HG03108 (cell line): Measurements from ENCODE around the gene VAMP7.
"Not testable (repeated sequence)": the region's sequence is repeated elsewhere in the genome, so short reads cannot be mapped to it uniquely, and the experiment has no call there.

Experiments
- ATAC-seq: cut with Tn5 transposase; IDR thresholded peaks from one replicate; pipeline ENCODE4 v1.9.1; 2021; ENCODE audit warnings: moderate library complexity; ENCODE audit not compliant: unreplicated experiment

VAMP7 gene

DNA sequence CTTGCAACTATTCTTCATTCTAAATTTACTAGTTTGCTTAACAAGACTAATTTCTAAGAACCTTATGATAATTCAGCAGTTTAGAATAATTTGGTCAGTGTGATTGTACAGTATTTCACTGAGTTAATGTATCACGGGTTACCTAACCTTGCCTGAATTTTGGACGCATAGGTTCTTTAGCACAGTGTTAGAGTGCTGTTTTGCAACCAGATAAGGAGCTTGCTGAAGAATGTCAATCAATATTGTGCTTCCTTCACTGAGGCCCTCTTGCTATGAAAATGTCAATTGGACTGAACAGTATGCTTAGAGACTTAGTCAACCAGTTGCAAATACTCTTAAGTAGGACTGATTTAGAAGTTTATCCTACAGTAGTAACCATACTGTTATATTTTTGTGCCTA lies 19.6 kb downstream of the VAMP7 start:
- ATAC-seq: no peak

GRCh38 chrX:155907661-155908060 lies 26.5 kb downstream of the VAMP7 start:
- ATAC-seq: not testable (repeated sequence)

DNA sequence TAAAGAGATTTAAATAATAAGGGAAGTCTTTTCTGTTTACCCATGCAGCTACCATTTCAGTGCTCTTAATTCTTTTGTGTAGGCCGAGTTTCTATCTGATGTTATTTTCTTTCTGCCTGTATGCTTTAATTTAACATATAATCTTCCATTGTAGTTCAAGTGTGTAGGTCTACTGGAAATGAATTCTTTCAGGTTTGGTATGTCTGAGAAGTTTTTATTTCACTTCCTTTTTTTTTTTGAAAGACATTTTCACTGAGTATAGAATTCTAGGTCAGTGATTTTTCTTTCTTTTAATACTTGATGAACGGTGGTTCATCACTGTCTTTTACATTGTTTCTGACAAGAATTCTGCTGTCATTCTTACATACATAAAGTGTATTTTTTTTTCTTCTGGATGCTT lies 42.1 kb downstream of the VAMP7 start:
- ATAC-seq: no peak

- ATAC-seq: not testable (repeated sequence)
Measured at GRCh38 chrX:155930852-155931618, 49.9 kb downstream of the VAMP7 start.

- ATAC-seq: no peak
Measured at GRCh38 chrX:155938132-155938531, 57.0 kb downstream of the VAMP7 start.

GRCh38 chrX:155949098-155949497 lies 68.0 kb downstream of the VAMP7 start:
- ATAC-seq: no peak

DNA sequence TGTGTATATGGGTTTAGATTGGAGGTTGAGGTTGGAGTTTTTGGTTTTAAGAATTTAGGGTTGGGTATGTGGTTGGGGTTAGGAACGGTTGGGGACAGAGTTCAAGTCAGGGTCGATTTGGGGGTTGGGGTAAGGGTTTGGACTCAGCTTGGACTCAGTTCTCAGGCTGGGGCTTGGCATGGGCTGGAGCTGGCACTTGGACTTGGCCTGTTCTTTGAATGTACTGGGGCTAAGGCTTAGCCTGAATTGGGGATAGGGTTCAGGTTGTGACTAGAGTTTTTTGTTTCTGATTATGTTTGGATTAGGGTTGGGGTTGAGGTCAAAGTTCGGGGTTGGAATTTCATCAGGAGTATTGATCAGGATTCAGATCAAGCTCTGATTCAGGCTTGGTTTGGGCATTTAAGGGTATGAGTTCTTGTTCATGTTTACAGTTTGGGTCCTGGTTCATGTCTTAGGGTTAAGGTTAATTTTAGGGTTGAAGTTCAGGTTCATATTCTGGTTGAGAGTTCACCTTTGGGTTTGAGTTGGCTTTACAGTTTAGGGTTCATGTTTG lies 70.2 kb downstream of the VAMP7 start:
- ATAC-seq: no peak

GRCh38 chrX:155953055-155953454 lies 71.9 kb downstream of the VAMP7 start:
- no peak for ATAC-seq

GRCh38 chrX:155954793-155955192 lies 73.6 kb downstream of the VAMP7 start:
- no peak for ATAC-seq

- ATAC-seq: no peak
Measured at GRCh38 chrX:155956099-155956498, 75.0 kb downstream of the VAMP7 start.

DNA sequence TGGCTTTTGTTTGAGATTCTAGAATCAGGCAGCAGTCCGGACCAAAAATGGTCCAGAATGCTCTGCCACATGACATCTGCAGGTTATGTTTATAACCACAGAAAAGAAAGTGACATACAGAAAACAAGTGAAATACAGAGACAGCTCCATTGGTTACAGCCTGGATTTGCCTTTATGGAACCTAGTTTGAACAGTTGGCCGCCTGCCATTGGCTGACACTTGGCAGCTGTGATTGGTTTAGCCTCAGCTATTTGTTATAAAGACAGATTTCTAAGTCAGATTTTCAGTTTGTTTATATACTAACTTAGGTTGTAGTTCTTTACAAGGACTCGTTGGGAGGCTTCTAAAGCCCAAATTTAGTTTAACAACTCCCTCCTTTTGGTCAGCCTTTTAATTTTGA lies 75.5 kb downstream of the VAMP7 start:
- no peak for ATAC-seq

- ATAC-seq: no peak
Measured at GRCh38 chrX:155957843-155958242, 76.7 kb downstream of the VAMP7 start.

- ATAC-seq: no peak
Measured at GRCh38 chrX:155959018-155959587, 78.0 kb downstream of the VAMP7 start.

- ATAC-seq: no peak
Measured at GRCh38 chrX:155962906-155963305, 81.8 kb downstream of the VAMP7 start.

DNA sequence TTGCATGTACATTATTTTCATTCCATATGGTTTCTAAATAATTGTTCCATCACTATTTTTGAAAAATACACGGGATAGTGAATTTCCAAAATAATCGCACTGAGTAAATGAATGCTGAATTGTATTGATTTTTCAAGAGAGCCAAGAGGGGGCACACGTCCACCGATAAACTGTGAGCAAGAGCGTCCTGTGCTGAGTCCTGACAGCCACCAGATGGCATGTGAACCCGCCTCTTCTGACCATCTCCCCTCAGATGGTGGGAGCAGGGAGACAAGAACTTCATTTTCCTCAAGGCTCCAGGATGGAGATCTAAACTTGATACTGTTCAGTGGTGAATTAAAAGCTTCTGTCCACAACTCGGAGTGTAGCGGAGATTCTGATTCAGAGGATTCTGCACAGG lies 85.7 kb downstream of the VAMP7 start:
- ATAC-seq: no peak

DNA sequence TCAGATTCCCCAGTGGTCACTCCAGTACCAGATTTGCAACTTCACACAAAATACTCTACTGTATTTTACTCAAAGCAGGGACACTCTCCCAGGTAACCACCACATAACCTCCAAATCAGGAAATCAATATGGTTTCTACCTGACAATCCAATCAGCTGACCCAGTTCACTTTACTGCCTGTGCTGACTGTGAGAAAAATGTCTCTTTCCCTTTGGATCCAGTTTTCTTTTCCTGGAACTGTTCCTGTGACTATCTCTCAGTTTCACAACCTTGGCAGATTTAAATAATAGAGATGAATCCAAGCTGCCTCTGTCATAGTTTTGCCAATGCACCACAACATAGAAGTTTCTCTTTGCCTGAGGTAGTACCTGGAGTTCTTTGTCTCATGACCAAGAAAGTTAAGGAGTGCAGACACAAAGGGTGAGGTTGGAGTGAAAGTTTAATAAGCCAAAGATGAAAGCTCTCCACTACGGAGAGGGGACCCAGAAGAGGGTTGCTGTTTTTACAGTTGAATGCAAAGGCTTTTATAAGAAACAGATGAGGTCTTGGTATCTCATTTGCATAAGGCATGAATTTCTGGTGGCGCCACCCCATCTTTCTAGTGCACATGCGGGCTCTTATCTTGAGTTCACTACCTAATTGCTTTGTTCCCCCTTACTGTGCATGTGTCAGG lies 86.6 kb downstream of the VAMP7 start:
- ATAC-seq: no peak

DNA sequence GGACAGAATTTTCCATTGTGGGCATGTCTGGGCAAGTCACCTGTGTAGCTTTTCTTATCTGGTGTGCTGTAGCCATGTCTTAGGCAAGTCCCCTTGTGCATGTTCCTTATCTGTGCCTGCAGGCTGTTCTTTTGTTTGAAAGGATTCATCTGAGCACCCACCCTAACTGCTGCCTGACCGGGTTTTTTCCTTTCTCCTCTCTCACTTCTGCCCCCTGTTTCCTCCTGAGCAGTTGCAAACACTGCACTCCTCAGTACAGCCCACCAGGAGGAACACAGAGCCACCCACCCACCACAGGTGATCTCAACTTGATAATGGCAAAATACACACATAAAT lies 87.1 kb downstream of the VAMP7 start:
- no peak for ATAC-seq

GRCh38 chrX:155968791-155969190 lies 87.6 kb downstream of the VAMP7 start:
- ATAC-seq: no peak

DNA sequence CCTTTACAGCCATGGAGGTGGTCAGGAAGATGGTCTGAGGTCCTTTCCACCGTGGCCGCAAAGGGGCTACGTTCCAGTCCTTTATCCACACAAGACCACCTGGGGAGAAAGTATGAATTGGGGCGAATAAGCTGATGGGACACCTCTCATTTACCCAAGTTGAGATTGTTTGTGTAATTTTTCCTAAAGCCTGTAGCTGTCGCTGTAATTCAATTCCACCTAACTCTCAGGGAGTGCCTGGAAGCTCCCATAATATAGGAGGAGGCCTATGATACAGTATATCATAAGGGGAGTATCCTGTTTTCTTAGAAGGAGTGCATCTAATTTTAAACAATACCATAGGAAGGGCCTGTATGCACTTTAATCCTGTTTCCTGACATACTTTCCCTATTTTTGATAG lies 90.5 kb downstream of the VAMP7 start:
- ATAC-seq: not testable (repeated sequence)

GRCh38 chrX:155972241-155972640 lies 91.1 kb downstream of the VAMP7 start:
- not testable (repeated sequence) for ATAC-seq

GRCh38 chrX:155983326-155983725 lies 102.2 kb downstream of the VAMP7 start:
- ATAC-seq: no peak

DNA sequence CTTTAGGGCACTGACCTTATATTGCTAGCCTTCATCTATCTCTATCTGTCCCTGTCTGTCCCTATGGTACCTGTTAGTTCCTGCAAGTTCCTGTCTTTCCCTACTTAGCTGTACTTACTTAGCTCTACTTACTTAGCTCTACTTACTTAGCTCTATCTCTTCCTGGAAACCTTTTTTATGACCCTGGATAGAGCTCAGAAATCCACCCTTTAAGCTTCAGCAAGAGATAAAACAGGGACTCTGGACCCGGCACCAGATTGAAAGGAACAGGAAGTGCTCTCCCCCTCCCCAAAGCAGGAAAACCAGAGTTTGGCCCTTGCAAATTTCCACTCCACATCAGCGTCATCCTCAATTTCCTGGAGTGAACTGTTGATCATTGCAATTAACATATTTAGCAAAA lies 104.1 kb downstream of the VAMP7 start:
- no peak for ATAC-seq
